DMS53 (cell line): Measurements from ENCODE around the gene CPXCR1.
"Not testable (repeated sequence)": the region's sequence is repeated elsewhere in the genome, so short reads cannot be mapped to it uniquely, and the experiment has no call there.

Source experiments
- DNase-seq: peaks from one replicate; lab custom pipeline; 2025; lab: John Stamatoyannopoulos, UW

CPXCR1 gene

DNA sequence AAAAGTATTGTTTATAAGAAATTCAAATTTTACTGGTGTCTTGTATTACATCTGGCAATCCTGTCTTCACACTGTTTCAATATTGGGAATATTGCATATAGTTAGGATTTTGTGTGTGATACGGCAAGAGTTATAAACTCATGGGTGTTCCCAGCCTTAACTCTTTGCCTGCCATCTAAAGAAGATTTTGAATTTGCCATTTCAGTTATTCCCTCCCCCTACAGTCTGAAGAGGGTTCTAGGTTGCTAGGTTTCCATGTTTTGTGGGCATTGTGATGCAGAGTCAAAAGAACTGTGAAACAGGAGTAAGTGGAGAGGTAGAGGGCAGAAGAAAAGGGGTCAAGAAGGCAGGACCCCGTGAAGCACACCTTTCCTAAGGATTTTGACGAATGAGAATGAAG lies at the start of gene CPXCR1:
Gene CPXCR1 (plus strand): TSS at position 301 of the 400 bp plus-strand sequence. CDS start 6,190 bp downstream, outside the sequence.
- no peak for DNase-seq

DNA sequence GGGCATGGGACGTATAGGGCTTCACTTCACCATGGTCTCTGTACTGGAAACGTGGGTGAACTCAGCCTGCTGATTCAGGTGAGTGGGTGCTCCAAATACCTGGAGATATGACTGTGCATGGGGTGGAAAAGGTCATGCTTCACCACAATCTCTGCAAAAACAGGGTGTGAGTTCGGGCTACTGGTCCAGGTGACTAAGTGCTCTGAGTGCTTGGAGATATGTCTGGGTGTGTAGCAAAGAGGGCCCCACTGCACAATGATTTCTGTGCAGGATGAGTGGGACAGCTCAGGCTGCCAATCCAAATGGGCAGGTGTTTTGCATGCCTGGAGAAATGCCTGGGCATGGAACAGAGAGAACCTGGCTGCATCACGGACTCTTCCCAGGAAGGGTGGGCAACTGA lies 11.2 kb upstream of the CPXCR1 start:
- peak; percentile 27 for DNase-seq

DNA sequence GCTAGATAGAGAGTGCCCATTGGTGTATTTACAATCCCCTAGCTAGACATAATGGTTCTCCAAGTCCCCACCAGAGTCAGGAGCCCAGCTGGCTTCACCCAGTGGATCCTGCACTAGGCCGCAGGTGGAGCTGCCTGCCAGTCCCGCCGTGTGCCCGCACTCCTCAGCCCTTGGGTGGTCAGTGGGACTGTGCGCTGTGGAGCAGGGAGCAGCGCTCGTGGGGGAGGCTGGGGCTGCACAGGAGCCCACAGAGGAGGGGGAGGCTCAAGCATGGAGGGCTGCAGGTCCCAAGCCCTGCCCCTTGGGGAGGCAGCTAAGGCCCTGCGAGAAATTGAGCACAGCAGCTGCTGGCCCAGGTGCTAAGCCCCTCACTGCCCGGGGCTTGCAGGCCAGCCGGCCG lies 810 bp upstream of the CPXCR1 start:
- not testable (repeated sequence) for DNase-seq

DNA sequence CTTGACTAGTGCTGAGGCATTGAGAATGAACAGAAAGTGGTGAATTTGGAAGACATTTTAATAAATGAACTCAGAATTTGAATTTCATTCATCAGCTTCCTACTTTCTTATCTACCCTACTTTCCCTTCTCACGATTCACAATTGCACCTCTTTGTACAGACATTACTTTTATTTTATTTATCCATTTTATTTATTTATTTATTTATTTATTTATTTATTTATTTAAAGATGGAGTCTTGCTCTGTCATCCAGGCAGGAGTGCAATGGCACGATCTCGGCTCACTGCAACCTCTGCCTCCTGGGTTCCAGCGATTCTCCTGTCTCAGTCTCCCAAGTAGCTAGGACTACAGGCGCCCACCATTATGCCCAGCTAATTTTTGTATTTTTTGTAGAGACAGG lies 5.3 kb downstream of the CPXCR1 start:
- not testable (repeated sequence) for DNase-seq

DNA sequence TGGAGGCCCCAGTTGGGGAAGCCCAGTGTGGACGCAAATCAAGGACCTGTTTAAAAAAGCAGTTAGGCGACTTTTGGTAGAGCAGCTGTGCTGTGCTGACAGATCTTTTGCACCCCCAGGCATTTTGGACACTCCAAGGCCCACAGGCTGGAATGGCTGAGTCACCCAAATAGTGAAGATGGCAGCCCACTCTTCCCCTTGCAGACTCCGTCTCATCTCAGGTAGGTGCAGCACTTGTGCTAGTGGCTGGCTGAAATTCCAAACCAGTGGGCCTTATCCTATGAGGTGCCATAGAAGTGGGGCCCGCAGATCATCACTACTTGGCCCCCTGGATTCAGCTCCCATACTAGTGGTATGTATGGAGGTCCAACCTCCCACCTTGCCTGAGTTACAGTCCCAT lies 42.8 kb downstream of the CPXCR1 start:
- no peak for DNase-seq
